Fibroblast of lung (primary cell): ENCODE data around the gene AFAP1L1. TPM values are rescaled to one million over a fixed set of nuclear protein-coding genes. Genes with fewer than 3 reads are reported as not detected.

ENCODE experiments used
- DNase-seq, 2 donors: peaks; one replicate each; pipeline versions ENCODE4 v3.0.0 to v3.0.0-alpha.2; 2010; ENCODE audit warnings: low read depth in 2 of 2
- H2AFZ ChIP-seq: 2 replicates; pipeline ENCODE4 v1.5.1; 2012; ENCODE audit warnings: low read length, control low read depth, inconsistent platforms
- H3K27ac ChIP-seq: 2 replicates; pipeline ENCODE4 v1.5.1; 2011; ENCODE audit warnings: low read length, control low read depth; ENCODE audit not compliant: insufficient read depth
- H3K27me3 ChIP-seq: 2 replicates; pipeline ENCODE4 v1.5.1; 2011; ENCODE audit warnings: mild to moderate bottlenecking, low read length; ENCODE audit not compliant: control insufficient read depth, insufficient read depth
- H3K36me3 ChIP-seq: 2 replicates; pipeline ENCODE4 v1.5.1; 2011; ENCODE audit warnings: low read length; ENCODE audit not compliant: control insufficient read depth, insufficient read depth
- H3K4me1 ChIP-seq: 2 replicates; pipeline ENCODE4 v1.5.1; 2011; ENCODE audit warnings: low read length; ENCODE audit not compliant: control insufficient read depth, insufficient read depth; ENCODE audit errors: extremely low read depth
- H3K4me2 ChIP-seq: 2 replicates; pipeline ENCODE4 v1.5.1; 2011; ENCODE audit warnings: low read length, control low read depth; ENCODE audit not compliant: insufficient read depth; ENCODE audit errors: extremely low read depth
- H3K4me3 ChIP-seq, 4 experiments: fragments of 200-600 bp in 1 of 4; sonication (generic) in 1 of 4; replicated peaks in 1 of 4; 2 replicates each; pipeline ENCODE4 v1.5.1; 2011 to 2016; ENCODE audit warnings: low read length in 4 of 4, low read depth in 3 of 4, mild to moderate bottlenecking in 3 of 4, control low read depth in 2 of 4, inconsistent platforms in 1 of 4, mixed read lengths in 1 of 4; ENCODE audit not compliant: insufficient read depth in 1 of 4; ENCODE audit errors: control extremely low read depth in 1 of 4
- H3K79me2 ChIP-seq: 2 replicates; pipeline ENCODE4 v1.5.1; 2012; ENCODE audit warnings: mild to moderate bottlenecking, low read length, inconsistent platforms; ENCODE audit not compliant: control insufficient read depth, insufficient read depth
- H3K9ac ChIP-seq: 2 replicates; pipeline ENCODE4 v1.5.1; 2011; ENCODE audit warnings: mild to moderate bottlenecking, low read length, control low read depth; ENCODE audit not compliant: insufficient read depth
- H3K9me3 ChIP-seq: 2 replicates; pipeline ENCODE4 v1.5.1; 2012; ENCODE audit warnings: low read depth, low read length; ENCODE audit not compliant: control insufficient read depth, insufficient read depth
- H4K20me1 ChIP-seq: 2 replicates; pipeline ENCODE4 v1.5.1; 2011; ENCODE audit warnings: low read length; ENCODE audit not compliant: control insufficient read depth, insufficient read depth; ENCODE audit errors: extremely low read depth
- EZH2 ChIP-seq: IDR thresholded peaks from 2 replicates; pipeline ENCODE4 v1.5.1; 2012; ENCODE audit warnings: low read length, control low read depth, mild to moderate bottlenecking; ENCODE audit errors: missing control alignments
- polyA plus RNA-seq, 2 donors: library from polyadenylated mRNA; depleted of rRNA in 1 of 2; stranded (reverse) in 1 of 2; unstranded in 1 of 2; fragments of >200 nt; gene quantifications; 2 replicates each; pipeline ENCODE4 v1.2.1, GENCODE V29; 2011 to 2012; ENCODE audit warnings: missing spikeins in 1 of 2
- total RNA-seq: library from RNA; depleted of rRNA; stranded (reverse); fragments of >200 nt; gene quantifications from 2 replicates; pipeline ENCODE4 v1.2.1, GENCODE V29; 2014
- TF ChIP-seq, protein P1 (sequence below), 2 donors: IDR thresholded peaks in 1 of 2; conservative IDR thresholded peaks in 1 of 2; 1 replicate in 1 of 2; 2 replicates in 1 of 2; pipeline ENCODE4 v1.5.1; 2011 to 2012; ENCODE audit warnings: low read length in 2 of 2, control low read depth in 1 of 2, inconsistent platforms in 1 of 2, low read depth in 1 of 2, mild to moderate bottlenecking in 1 of 2

AFAP1L1 gene
- total and polyA plus RNA-seq, 2 donors (not counting 1 experiment from before 2014, with no cell fraction given): 3.0 to 7.1 TPM

DNA sequence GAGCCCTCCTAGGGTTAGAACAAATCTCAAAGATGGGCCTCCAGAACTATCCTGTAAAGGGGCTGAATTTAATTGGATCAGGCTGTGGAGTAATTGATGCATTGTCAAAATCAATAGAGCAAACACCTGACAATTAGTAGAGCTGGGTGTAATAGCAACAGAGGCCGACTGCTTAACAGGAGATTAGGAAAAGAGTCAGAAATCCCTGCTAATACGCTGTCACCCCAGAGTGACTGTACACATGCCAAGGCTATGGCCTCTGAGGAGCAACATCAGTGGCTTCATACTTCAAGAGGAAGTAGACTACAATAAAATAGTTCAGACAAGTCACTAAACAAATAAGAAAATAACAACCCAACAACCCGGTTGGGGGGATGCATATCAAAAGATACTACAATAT, 55.0 kb downstream of the AFAP1L1 start:
- no peaks in the 10 kb centered on the region for H3K79me2 ChIP-seq
- no peak overlapping the region for H3K4me3 ChIP-seq
- H3K27me3 ChIP-seq: no peaks in the 10 kb centered on the region
- H2AFZ ChIP-seq: no peak overlapping the region
- H3K36me3 ChIP-seq: no peaks in the 10 kb centered on the region
- H3K4me1 ChIP-seq: no peaks in the 10 kb centered on the region
- H3K27ac ChIP-seq: no peak overlapping the region
- DNase-seq: no peak
- no peaks in the 10 kb centered on the region for H4K20me1 ChIP-seq
- H3K9me3 ChIP-seq: no peaks in the 10 kb centered on the region
- H3K4me2 ChIP-seq: no peak overlapping the region
- H3K9ac ChIP-seq: no peak overlapping the region
- TF ChIP-seq, protein P1, sequence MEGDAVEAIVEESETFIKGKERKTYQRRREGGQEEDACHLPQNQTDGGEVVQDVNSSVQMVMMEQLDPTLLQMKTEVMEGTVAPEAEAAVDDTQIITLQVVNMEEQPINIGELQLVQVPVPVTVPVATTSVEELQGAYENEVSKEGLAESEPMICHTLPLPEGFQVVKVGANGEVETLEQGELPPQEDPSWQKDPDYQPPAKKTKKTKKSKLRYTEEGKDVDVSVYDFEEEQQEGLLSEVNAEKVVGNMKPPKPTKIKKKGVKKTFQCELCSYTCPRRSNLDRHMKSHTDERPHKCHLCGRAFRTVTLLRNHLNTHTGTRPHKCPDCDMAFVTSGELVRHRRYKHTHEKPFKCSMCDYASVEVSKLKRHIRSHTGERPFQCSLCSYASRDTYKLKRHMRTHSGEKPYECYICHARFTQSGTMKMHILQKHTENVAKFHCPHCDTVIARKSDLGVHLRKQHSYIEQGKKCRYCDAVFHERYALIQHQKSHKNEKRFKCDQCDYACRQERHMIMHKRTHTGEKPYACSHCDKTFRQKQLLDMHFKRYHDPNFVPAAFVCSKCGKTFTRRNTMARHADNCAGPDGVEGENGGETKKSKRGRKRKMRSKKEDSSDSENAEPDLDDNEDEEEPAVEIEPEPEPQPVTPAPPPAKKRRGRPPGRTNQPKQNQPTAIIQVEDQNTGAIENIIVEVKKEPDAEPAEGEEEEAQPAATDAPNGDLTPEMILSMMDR (conservative IDR thresholded peaks at IDR 0.05 in 1 of 2, IDR thresholded peaks at IDR 0.05 in 1 of 2; ENCODE audit: low read depth in 1 of 2, low read length in 2 of 2): no peak

DNA sequence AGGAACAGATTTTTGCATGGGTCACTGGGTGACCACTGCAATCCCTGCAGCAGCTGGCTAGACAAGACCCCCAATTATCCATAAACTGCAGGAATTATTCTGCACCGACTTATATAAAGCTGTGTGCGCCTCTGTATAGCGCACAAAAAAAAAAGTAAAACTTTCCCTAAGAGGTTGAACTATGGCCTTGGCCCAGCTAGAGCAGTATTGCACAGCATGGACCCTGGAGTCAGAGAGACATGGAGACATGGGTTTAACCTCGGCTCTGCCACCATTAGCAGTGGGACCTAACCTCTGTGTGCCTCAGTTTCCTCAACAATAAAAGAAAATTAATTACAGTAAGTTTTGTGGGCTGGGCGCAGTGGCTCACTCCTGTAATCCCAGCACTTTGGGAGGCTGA, 56.5 kb downstream of the AFAP1L1 start:
- no peaks in the 10 kb centered on the region for H4K20me1 ChIP-seq
- no peak overlapping the region for H3K9ac ChIP-seq
- no peaks in the 10 kb centered on the region for H3K79me2 ChIP-seq
- no peak for TF ChIP-seq EZH2
- TF ChIP-seq, protein P1 (conservative IDR thresholded peaks at IDR 0.05 in 1 of 2, IDR thresholded peaks at IDR 0.05 in 1 of 2; ENCODE audit: low read depth in 1 of 2, low read length in 2 of 2): no peak
- no peaks in the 10 kb centered on the region for H3K4me1 ChIP-seq
- no peaks in the 10 kb centered on the region for H3K36me3 ChIP-seq
- H3K27me3 ChIP-seq: no peaks in the 10 kb centered on the region
- no peak overlapping the region for H3K4me3 ChIP-seq
- H2AFZ ChIP-seq: no peak overlapping the region
- DNase-seq: no peak
- no peak overlapping the region for H3K27ac ChIP-seq
- H3K4me2 ChIP-seq: no peak overlapping the region
- H3K9me3 ChIP-seq: no peaks in the 10 kb centered on the region

DNA sequence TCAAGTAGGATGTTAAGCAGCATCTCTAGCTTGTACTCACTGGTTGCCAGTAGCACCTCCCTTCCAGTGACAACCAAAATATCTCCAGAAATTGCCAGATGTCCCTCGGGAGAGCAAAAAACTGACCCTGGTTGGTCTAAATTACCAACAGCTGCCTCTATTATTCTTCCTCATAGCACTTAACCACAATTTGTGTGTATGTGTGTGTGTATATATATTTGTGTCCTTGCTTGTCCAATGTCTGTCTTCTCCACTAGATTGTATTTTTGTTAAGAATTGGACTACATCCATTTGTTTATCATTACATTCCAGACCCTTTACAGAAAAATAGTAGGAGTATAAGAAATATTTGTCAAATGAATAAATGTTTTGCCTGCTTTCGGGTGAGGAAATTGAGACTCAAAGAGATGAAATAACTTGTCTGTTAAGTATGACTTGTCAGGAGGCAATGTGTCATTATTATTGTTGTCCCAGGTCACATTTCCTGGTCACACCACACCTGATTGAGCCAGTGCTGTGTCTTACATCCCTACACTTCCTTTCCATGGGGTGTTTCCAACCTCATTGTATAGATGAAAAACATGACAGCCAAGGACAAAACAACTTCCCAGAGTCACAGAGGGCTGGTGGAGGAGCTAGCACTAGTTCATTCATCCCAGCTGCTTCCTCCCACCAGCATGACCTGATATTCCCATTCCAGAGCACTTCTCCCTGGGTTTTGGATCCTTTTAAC, 62.2 kb downstream of the AFAP1L1 start:
- Histone ChIP-seq H3K36me3 (no peaks in the 10 kb centered on the region), H3K9me3 (no peaks in the 10 kb centered on the region), H3K9ac (no peak overlapping the region), H3K27ac (no peak overlapping the region), H3K79me2 (no peaks in the 10 kb centered on the region), H3K27me3 (no peaks in the 10 kb centered on the region), H2AFZ (no peak overlapping the region), H4K20me1 (no peaks in the 10 kb centered on the region), H3K4me3 (no peak overlapping the region), H3K4me2 (no peak overlapping the region), H3K4me1 (no peaks in the 10 kb centered on the region)
- DNase-seq: no peak
- no peak for TF ChIP-seq EZH2
- TF ChIP-seq, protein P1 (conservative IDR thresholded peaks at IDR 0.05 in 1 of 2, IDR thresholded peaks at IDR 0.05 in 1 of 2; ENCODE audit: low read depth in 1 of 2, low read length in 2 of 2): no peak
